ENCODE data around the gene IGFL3.

Gene IGFL3

GRCh38 chr19:46144756-46145155 lies 20.3 kb upstream of the IGFL3 start:
- H3K79me1 ChIP-seq (ENCODE audit: low read length) = no peaks in the 10 kb centered on the region
- H3K36me3 ChIP-seq (ENCODE audit: control insufficient read depth, insufficient read depth, low read length) = no peaks in the 10 kb centered on the region
- no peak overlapping the region for H4K5ac ChIP-seq (ENCODE audit: low read length)
- no peak overlapping the region for H3K9ac ChIP-seq (ENCODE audit: low read length)
- DNase-seq = no peak
- no peaks in the 10 kb centered on the region for H3K79me2 ChIP-seq (ENCODE audit: control insufficient read depth, insufficient read depth, low read length)
- H3K27ac ChIP-seq (ENCODE audit: low read depth, low read length) = no peak overlapping the region
- no peak overlapping the region for H3K23ac ChIP-seq (ENCODE audit: low read length)
- H2AK5ac ChIP-seq (ENCODE audit: low read length) = no peak overlapping the region
- no peak overlapping the region for H2BK5ac ChIP-seq (ENCODE audit: low read length)
- no peak overlapping the region for H4K8ac ChIP-seq (ENCODE audit: low read depth, low read length)
- no peak overlapping the region for H3K4me3 ChIP-seq (ENCODE audit: low read length)
- WGBS (ENCODE audit: extremely low coverage, insufficient coverage, low lambda C conversion rate) = no CpG with 5 or more reads among the region's 3 CpGs
- H3K4me2 ChIP-seq (ENCODE audit: low read length) = no peak overlapping the region
- no peak overlapping the region for H3K4ac ChIP-seq (ENCODE audit: low read depth, low read length)
- no peak overlapping the region for H3K56ac ChIP-seq (ENCODE audit: low read length)
- no peak overlapping the region for H3K18ac ChIP-seq (ENCODE audit: low read length)
- no peaks in the 10 kb centered on the region for H3K4me1 ChIP-seq (ENCODE audit: control insufficient read depth, low read depth, low read length)
- no peaks in the 10 kb centered on the region for H3K27me3 ChIP-seq (ENCODE audit: insufficient read depth, low read length, poor library complexity)
- H2BK120ac ChIP-seq (ENCODE audit: low read depth, low read length) = no peak overlapping the region
- no peak overlapping the region for H2BK15ac ChIP-seq (replicated peaks; ENCODE audit: low read depth)

GRCh38 chr19:46142294-46142693 lies 17.8 kb upstream of the IGFL3 start:
- Histone ChIP-seq H3K27me3 (ENCODE audit: insufficient read depth, low read length, poor library complexity) (no peaks in the 10 kb centered on the region), H3K27ac (ENCODE audit: low read depth, low read length) (no peak overlapping the region), H2BK120ac (ENCODE audit: low read depth, low read length) (no peak overlapping the region), H2BK5ac (ENCODE audit: low read length) (no peak overlapping the region), H3K79me1 (ENCODE audit: low read length) (no peaks in the 10 kb centered on the region), H3K9ac (ENCODE audit: low read length) (no peak overlapping the region), H3K4me2 (ENCODE audit: low read length) (no peak overlapping the region), H3K36me3 (ENCODE audit: control insufficient read depth, insufficient read depth, low read length) (no peaks in the 10 kb centered on the region), H3K23ac (ENCODE audit: low read length) (no peak overlapping the region), H4K8ac (ENCODE audit: low read depth, low read length) (no peak overlapping the region), H2AK5ac (ENCODE audit: low read length) (no peak overlapping the region), H3K4ac (ENCODE audit: low read depth, low read length) (no peak overlapping the region), H2BK15ac (replicated peaks; ENCODE audit: low read depth) (no peak overlapping the region), H3K79me2 (ENCODE audit: control insufficient read depth, insufficient read depth, low read length) (no peaks in the 10 kb centered on the region), H3K18ac (ENCODE audit: low read length) (no peak overlapping the region), H3K56ac (ENCODE audit: low read length) (no peak overlapping the region), H3K4me3 (ENCODE audit: low read length) (no peak overlapping the region), H4K5ac (ENCODE audit: low read length) (no peak overlapping the region), H3K4me1 (ENCODE audit: control insufficient read depth, low read depth, low read length) (no peaks in the 10 kb centered on the region)
- DNase-seq = no peak
- WGBS (ENCODE audit: extremely low coverage, insufficient coverage, low lambda C conversion rate) = no CpG with 5 or more reads among the region's 4 CpGs

DNA sequence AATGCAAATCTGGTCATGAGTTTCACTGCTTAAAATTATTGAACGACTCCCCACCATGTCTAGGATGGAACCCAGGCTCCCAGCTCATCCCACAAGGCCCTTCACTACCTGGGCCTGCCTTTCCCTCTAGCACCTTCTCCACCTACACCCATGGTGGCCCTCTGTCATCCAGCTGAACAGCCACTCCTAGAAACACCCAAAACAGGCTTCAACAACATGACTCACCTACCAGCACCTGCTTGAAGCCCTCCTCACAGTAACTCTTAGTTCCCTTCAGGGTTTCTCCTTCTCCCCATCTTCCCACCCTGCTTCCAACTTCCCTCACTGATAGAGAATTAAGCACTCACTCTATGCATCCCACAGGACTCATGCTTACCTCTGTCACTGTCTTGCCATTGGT lies 16.9 kb upstream of the IGFL3 start:
- Histone ChIP-seq H3K4ac (ENCODE audit: low read depth, low read length) (no peak overlapping the region), H3K4me3 (ENCODE audit: low read length) (no peak overlapping the region), H4K8ac (ENCODE audit: low read depth, low read length) (no peak overlapping the region), H3K79me1 (ENCODE audit: low read length) (no peaks in the 10 kb centered on the region), H2BK5ac (ENCODE audit: low read length) (no peak overlapping the region), H2BK15ac (replicated peaks; ENCODE audit: low read depth) (no peak overlapping the region), H2AK5ac (ENCODE audit: low read length) (no peak overlapping the region), H3K56ac (ENCODE audit: low read length) (no peak overlapping the region), H4K5ac (ENCODE audit: low read length) (no peak overlapping the region), H3K18ac (ENCODE audit: low read length) (no peak overlapping the region), H3K4me1 (ENCODE audit: control insufficient read depth, low read depth, low read length) (no peaks in the 10 kb centered on the region), H3K9ac (ENCODE audit: low read length) (no peak overlapping the region), H3K36me3 (ENCODE audit: control insufficient read depth, insufficient read depth, low read length) (no peaks in the 10 kb centered on the region), H3K27ac (ENCODE audit: low read depth, low read length) (no peak overlapping the region), H3K27me3 (ENCODE audit: insufficient read depth, low read length, poor library complexity) (no peaks in the 10 kb centered on the region), H3K79me2 (ENCODE audit: control insufficient read depth, insufficient read depth, low read length) (no peaks in the 10 kb centered on the region), H3K4me2 (ENCODE audit: low read length) (no peak overlapping the region), H2BK120ac (ENCODE audit: low read depth, low read length) (no peak overlapping the region), H3K23ac (ENCODE audit: low read length) (no peak overlapping the region)
- DNase-seq = no peak
- no CpG with 5 or more reads among the region's 1 CpG for WGBS (ENCODE audit: extremely low coverage, insufficient coverage, low lambda C conversion rate)

GRCh38 chr19:46137915-46138473 lies 13.5 kb upstream of the IGFL3 start:
- DNase-seq = no peak
- no peaks in the 10 kb centered on the region for H3K27me3 ChIP-seq (ENCODE audit: insufficient read depth, low read length, poor library complexity)
- H2BK120ac ChIP-seq (ENCODE audit: low read depth, low read length) = no peak overlapping the region
- WGBS (ENCODE audit: extremely low coverage, insufficient coverage, low lambda C conversion rate) = no CpG with 5 or more reads among the region's 4 CpGs
- H3K23ac ChIP-seq (ENCODE audit: low read length) = no peak overlapping the region
- no peaks in the 10 kb centered on the region for H3K79me1 ChIP-seq (ENCODE audit: low read length)
- H3K56ac ChIP-seq (ENCODE audit: low read length) = no peak overlapping the region
- no peak overlapping the region for H2BK15ac ChIP-seq (replicated peaks; ENCODE audit: low read depth)
- H3K4me1 ChIP-seq (ENCODE audit: control insufficient read depth, low read depth, low read length) = no peaks in the 10 kb centered on the region
- no peak overlapping the region for H4K5ac ChIP-seq (ENCODE audit: low read length)
- no peak overlapping the region for H2AK5ac ChIP-seq (ENCODE audit: low read length)
- H3K36me3 ChIP-seq (ENCODE audit: control insufficient read depth, insufficient read depth, low read length) = no peaks in the 10 kb centered on the region
- peak overlapping the region; percentile 55 for H2BK5ac ChIP-seq (ENCODE audit: low read length)
- no peak overlapping the region for H3K4me3 ChIP-seq (ENCODE audit: low read length)
- H3K18ac ChIP-seq (ENCODE audit: low read length) = no peak overlapping the region
- H3K79me2 ChIP-seq (ENCODE audit: control insufficient read depth, insufficient read depth, low read length) = no peaks in the 10 kb centered on the region
- H4K8ac ChIP-seq (ENCODE audit: low read depth, low read length) = no peak overlapping the region
- H3K9ac ChIP-seq (ENCODE audit: low read length) = no peak overlapping the region
- no peak overlapping the region for H3K27ac ChIP-seq (ENCODE audit: low read depth, low read length)
- H3K4ac ChIP-seq (ENCODE audit: low read depth, low read length) = no peak overlapping the region
- no peak overlapping the region for H3K4me2 ChIP-seq (ENCODE audit: low read length)

- Histone ChIP-seq H3K18ac (ENCODE audit: low read length) (peak overlapping the region; percentile 60), H3K56ac (ENCODE audit: low read length) (peak overlapping the region; percentile 9), H3K36me3 (ENCODE audit: control insufficient read depth, insufficient read depth, low read length) (no peaks in the 10 kb centered on the region), H3K27me3 (ENCODE audit: insufficient read depth, low read length, poor library complexity) (no peaks in the 10 kb centered on the region), H4K5ac (ENCODE audit: low read length) (no peak overlapping the region), H2BK15ac (replicated peaks; ENCODE audit: low read depth) (no peak overlapping the region), H2BK5ac (ENCODE audit: low read length) (peak overlapping the region; percentile 43), H3K4ac (ENCODE audit: low read depth, low read length) (no peak overlapping the region), H3K23ac (ENCODE audit: low read length) (no peak overlapping the region), H3K4me3 (ENCODE audit: low read length) (no peak overlapping the region), H2AK5ac (ENCODE audit: low read length) (no peak overlapping the region), H3K4me1 (ENCODE audit: control insufficient read depth, low read depth, low read length) (no peaks in the 10 kb centered on the region), H2BK120ac (ENCODE audit: low read depth, low read length) (peak overlapping the region; percentile 10), H4K8ac (ENCODE audit: low read depth, low read length) (no peak overlapping the region), H3K79me2 (ENCODE audit: control insufficient read depth, insufficient read depth, low read length) (no peaks in the 10 kb centered on the region), H3K4me2 (ENCODE audit: low read length) (no peak overlapping the region), H3K27ac (ENCODE audit: low read depth, low read length) (peak overlapping the region; percentile 41), H3K9ac (ENCODE audit: low read length) (no peak overlapping the region), H3K79me1 (ENCODE audit: low read length) (no peaks in the 10 kb centered on the region)
- no peak for DNase-seq
Observed at GRCh38 chr19:46134527-46134926, 10.0 kb upstream of the IGFL3 start.

GRCh38 chr19:46133777-46134241 lies 9.3 kb upstream of the IGFL3 start:
- no peaks in the 10 kb centered on the region for H3K79me2 ChIP-seq (ENCODE audit: control insufficient read depth, insufficient read depth, low read length)
- WGBS (ENCODE audit: extremely low coverage, insufficient coverage, low lambda C conversion rate) = no CpG with 5 or more reads among the region's 1 CpG
- peak overlapping the region; percentile 20 for H3K4ac ChIP-seq (ENCODE audit: low read depth, low read length)
- H2BK5ac ChIP-seq (ENCODE audit: low read length) = peak overlapping the region; percentile 94
- no peak overlapping the region for H3K4me2 ChIP-seq (ENCODE audit: low read length)
- H2BK15ac ChIP-seq (replicated peaks; ENCODE audit: low read depth) = no peak overlapping the region
- H3K9ac ChIP-seq (ENCODE audit: low read length) = no peak overlapping the region
- DNase-seq = peak; percentile 81
- peak overlapping the region; percentile 29 for H4K5ac ChIP-seq (ENCODE audit: low read length)
- peak overlapping the region; percentile 69 for H3K18ac ChIP-seq (ENCODE audit: low read length)
- no peak overlapping the region for H4K8ac ChIP-seq (ENCODE audit: low read depth, low read length)
- peak overlapping the region; percentile 98 for H2BK120ac ChIP-seq (ENCODE audit: low read depth, low read length)
- no peak overlapping the region for H3K23ac ChIP-seq (ENCODE audit: low read length)
- no peak overlapping the region for H3K4me3 ChIP-seq (ENCODE audit: low read length)
- peak overlapping the region; percentile 87 for H2AK5ac ChIP-seq (ENCODE audit: low read length)
- H3K27me3 ChIP-seq (ENCODE audit: insufficient read depth, low read length, poor library complexity) = no peaks in the 10 kb centered on the region
- H3K4me1 ChIP-seq (ENCODE audit: control insufficient read depth, low read depth, low read length) = no peaks in the 10 kb centered on the region
- H3K56ac ChIP-seq (ENCODE audit: low read length) = peak overlapping the region; percentile 30
- H3K36me3 ChIP-seq (ENCODE audit: control insufficient read depth, insufficient read depth, low read length) = no peaks in the 10 kb centered on the region
- H3K27ac ChIP-seq (ENCODE audit: low read depth, low read length) = peak overlapping the region; percentile 68
- H3K79me1 ChIP-seq (ENCODE audit: low read length) = no peaks in the 10 kb centered on the region

Measured in mesendoderm (in vitro differentiated cells).